Stimulated activated CD8-positive, alpha-beta memory T cell treated with anti-CD3 and anti-CD28 coated beads, Interleukin-12 subunit alpha, Interleukin-12 subunit beta, amount 100 ng/mL, for 4 hours (primary cell): ENCODE data around the gene PWWP2A.
"Not testable (repeated sequence)": the region's sequence is repeated elsewhere in the genome, so short reads cannot be mapped to it uniquely, and the experiment has no call there.

ENCODE experiments used
- DNase-seq: peaks from one replicate; pipeline ENCODE4 v3.0.0-alpha.2; 2020; ENCODE audit warnings: low read depth

The PWWP2A gene

DNA sequence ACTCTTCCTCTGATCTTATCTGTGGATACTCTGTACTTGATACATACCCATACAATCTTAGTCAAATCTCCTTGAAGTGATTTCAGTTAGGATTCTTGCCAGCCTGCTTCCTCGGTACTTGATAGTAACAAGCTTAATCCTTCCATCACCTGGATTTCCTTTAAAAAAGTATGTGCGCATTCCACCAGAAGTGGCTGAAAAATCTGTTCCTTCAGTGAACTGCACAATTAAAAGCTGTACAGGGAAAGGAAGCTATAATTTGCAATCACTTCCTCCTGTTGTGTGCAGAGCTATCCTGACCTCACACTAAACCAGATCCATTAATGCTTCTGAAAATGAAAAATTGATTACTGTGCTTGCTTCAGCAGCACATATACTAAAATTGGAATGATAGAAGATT, 47.3 kb downstream of the PWWP2A start:
- no peak for DNase-seq

- DNase-seq: no peak
Measured at GRCh38 chr5:160071516-160071915, 47.7 kb downstream of the PWWP2A start.

GRCh38 chr5:160069120-160069519, 50.1 kb downstream of the PWWP2A start:
- not testable (repeated sequence) for DNase-seq

- DNase-seq: no peak
Measured at GRCh38 chr5:160064995-160065614, 54.1 kb downstream of the PWWP2A start.

- no peak for DNase-seq
Measured at GRCh38 chr5:160064417-160064810, 54.8 kb downstream of the PWWP2A start.

DNA sequence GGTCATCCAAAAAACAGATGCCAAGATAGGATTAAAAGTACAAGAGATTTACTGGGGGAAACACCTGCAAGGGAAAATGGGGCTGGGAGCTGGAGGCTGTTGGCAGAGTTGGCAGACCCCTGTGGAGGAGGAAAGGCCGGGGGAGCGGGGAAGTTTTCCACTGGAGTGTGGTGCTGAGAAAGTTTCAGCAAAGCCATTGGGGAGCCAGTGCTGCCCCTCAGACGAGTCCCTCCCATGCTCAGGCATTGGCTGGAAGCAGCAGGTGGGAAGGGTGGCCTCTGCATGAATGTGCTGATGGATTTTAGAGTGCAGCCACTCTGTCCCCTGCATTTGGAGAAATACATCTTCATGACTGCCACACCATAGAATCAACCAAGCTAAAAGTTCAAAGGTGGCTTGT, 57.5 kb downstream of the PWWP2A start:
- no peak for DNase-seq

GRCh38 chr5:160060001-160060400, 59.2 kb downstream of the PWWP2A start:
- DNase-seq: no peak

GRCh38 chr5:160057256-160057655, 62.0 kb downstream of the PWWP2A start:
- no peak for DNase-seq

- no peak for DNase-seq
Measured at GRCh38 chr5:160054831-160055230, 64.4 kb downstream of the PWWP2A start.

DNA sequence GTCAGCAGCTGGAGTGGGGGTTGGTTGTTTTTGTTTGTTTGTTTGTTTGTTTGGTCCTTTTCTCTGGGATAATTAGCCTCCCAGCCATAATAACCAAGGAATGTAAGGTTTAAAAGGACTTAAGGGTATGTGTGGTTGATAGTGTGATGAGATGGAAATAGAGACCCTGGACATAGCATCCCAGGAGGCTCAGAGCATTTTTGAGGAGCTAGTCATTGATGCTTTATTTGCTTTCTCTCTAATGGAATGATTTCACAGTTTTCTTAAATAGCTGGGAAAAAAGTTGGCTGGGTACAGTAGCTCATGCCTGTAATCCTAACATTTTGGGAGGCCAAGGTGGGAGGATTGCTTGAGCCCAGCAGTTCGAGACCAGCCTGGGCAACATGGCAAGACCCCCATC, 65.2 kb downstream of the PWWP2A start:
- no peak for DNase-seq

DNA sequence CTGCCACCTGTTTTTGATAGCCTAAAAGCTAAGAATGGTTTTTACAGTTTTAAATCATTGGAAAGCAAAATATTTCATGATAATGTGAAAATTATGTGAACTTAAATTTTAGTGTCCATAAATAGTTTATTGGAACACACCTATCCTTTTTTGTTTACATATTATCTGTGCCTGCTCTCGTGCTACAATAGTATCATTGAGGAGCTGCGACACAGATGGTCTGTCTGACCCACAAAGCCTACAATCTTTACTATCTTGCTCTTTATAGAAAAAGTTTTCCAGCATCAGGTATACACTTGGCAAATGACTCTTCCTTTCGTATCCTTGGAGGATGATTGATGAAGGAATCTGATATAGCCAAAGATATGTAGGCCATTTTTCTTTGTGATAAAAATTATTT, 70.2 kb downstream of the PWWP2A start:
- no peak for DNase-seq

DNA sequence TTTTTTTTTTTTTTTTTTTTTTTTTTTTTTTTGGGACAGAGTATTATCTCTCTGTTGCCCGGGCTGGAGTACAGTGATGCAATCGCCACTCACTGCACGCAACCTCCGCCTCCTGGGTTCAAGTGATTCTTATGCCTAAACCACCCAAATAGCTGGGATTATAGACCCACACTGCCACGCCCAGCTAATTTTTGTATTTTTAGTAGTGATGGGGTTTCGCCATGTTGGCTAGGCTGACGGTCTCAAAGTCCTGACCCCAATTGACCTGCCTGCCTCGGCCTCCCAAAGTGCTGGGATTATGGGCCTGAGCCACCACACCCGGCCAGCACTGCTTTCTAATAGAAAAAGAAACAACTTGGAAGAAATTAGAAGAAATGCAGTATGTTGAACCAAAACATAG, 71.1 kb downstream of the PWWP2A start:
- DNase-seq: no peak

DNA sequence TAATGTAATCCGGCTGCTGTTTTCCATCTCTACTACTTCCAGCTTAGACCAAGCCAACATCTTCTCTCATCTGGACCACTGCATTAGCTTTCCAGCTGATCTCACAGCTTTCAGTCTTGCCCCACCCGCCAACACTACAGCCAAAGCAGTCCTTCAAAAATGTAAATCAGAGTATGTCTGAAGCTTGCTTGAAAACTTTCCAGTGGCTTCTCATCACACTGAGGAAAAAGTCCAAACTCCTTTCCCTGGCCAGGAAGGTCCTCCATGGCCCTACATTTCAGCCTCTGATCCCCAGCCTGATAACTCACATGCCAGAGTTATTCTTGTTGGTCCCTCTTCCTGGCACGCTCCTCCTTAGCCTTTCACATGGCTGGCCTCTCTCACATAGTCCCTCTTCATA, 71.8 kb downstream of the PWWP2A start:
- no peak for DNase-seq

GRCh38 chr5:160044967-160045366, 74.3 kb downstream of the PWWP2A start:
- DNase-seq: no peak

- no peak for DNase-seq
Measured at GRCh38 chr5:160044391-160044804, 74.9 kb downstream of the PWWP2A start.

DNA sequence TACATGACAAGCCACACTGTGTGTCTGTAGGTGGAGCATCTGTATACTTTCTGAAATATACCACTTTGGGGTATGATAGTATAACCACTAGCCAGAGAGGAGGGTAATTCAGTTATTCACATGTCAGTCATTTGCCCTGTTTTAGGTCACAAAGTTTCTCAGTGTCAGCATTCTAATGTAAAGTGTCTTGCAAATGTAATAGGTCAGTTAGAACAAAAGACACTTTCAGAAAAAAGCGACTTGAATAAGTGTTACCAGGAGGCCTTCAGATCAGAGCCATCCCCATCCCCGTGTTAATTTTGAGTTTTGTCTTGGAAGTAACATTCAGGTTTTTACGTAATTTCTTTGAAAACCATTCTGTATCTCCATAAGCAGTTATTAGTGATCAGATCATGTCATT, 76.6 kb downstream of the PWWP2A start:
- no peak for DNase-seq
